ENCODE measurements around the gene C11orf71. TPM values are rescaled to one million over a fixed set of nuclear protein-coding genes. Genes with fewer than 3 reads are reported as not detected.
A peak's percentile ranks its signal among the peaks of the same experiment; 100 is the strongest.

The C11orf71 gene
- total RNA-seq, 1 experiment from 2014 or later = 4.3 TPM

DNA sequence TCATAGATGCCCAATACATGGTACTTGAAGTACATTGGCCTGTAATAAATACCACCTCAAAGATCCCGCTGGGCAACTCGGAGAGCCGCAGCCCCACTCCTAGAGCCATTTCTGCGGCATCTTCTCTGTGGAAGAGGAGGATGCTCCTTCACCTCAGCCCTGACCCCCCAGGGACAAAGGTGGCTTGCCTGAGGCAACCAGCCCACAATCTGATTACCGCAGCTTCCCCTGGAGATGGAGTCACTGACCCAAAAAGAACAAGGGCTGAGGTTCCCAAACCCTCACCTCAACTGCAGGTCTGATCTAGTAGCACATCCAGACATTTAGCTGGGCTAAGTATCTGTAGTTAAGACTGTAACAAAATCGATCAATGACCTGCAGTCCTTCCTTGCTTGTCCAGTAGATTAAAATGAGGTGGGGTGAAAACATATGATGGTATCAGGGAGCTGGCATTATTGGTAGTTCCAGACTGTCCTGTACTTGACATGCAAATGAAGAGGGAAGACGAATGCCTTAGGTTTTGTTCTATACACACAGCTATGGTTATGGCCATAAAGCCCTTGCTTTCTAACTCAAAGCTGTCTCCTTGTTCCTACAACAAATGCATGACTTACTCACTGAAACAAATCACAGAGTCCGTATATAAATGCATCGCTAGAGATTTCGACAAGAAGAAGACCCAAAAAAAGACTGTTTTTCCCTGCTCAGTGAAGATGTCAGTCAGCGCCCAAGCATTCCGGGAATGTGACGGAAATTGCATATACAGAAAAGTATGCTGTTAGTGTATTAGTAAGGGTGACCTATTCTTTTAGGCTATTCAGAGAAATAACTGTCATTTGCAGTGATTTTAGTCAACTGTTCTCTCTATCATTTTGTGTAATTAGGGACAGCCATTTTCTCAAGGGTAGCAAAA lies 33.7 kb downstream of the C11orf71 start:
- intact Hi-C loops (cut with micrococcal nuclease) = no loop called here

More for the DNA sequence above, 33.7 kb downstream of the C11orf71 start:
- H3K27me3 ChIP-seq (ENCODE audit: insufficient read depth, low read length) = peaks cover 27% of the 10 kb centered on the region
- no peaks in the 10 kb centered on the region for H3K9me3 ChIP-seq (ENCODE audit: control insufficient read depth in 1 of 2, insufficient read depth in 1 of 2, low read depth in 1 of 2, low read length in 2 of 2)
- BruUV-seq (replicated peaks) = no TSS peak
- no peaks in the 10 kb centered on the region; the same call in 1 of the 2 replicates for H3K9me2 ChIP-seq (ENCODE audit: insufficient read depth)
- no peaks in the 10 kb centered on the region for H3K36me3 ChIP-seq (ENCODE audit: control insufficient read depth in 1 of 2, insufficient read depth in 2 of 2, low read length in 2 of 2)
- ATAC-seq (peak; percentile 61), DNase-seq (ENCODE audit: low read depth, low spot score) (no peak)
- peak overlapping the region; percentile 28 for H3K4me2 ChIP-seq (ENCODE audit: low read length)
- ChIA-PET POLR2A (no interaction called here), RAD21 (ENCODE audit: low non-redundant PET in 1 of 2, low total read pairs in 2 of 2, uncharacterized antibody in 2 of 2, unreplicated experiment in 2 of 2) (no interaction called here), CTCF (no interaction called here)
- no peaks in the 10 kb centered on the region for H4K20me1 ChIP-seq (ENCODE audit: insufficient read depth)
- peaks cover 0 to 14% of the 10 kb centered on the region in 2 experiments; a peak in 2 of 4 replicates for H3K4me1 ChIP-seq (ENCODE audit: control insufficient read depth in 1 of 2, insufficient read depth in 2 of 2, low read length in 2 of 2)
- H3K9ac ChIP-seq (ENCODE audit: low read length) = no peak overlapping the region
- H3K79me2 ChIP-seq (ENCODE audit: insufficient read depth, low read length) = no peaks in the 10 kb centered on the region
- H3K4me3 ChIP-seq (replicated peaks in 1 of 2; ENCODE audit: low read depth in 1 of 2, low read length in 2 of 2) = no peak overlapping the region
- TF ChIP-seq SRF (IDR thresholded peaks at IDR 0.05; ENCODE audit: low read depth) = no peak
- no peak for TF ChIP-seq POLR2A (IDR thresholded peaks at IDR 0.05; ENCODE audit: borderline replicate concordance, extremely low read depth, insufficient read depth, insufficient read length)
- TF ChIP-seq, protein P1, sequence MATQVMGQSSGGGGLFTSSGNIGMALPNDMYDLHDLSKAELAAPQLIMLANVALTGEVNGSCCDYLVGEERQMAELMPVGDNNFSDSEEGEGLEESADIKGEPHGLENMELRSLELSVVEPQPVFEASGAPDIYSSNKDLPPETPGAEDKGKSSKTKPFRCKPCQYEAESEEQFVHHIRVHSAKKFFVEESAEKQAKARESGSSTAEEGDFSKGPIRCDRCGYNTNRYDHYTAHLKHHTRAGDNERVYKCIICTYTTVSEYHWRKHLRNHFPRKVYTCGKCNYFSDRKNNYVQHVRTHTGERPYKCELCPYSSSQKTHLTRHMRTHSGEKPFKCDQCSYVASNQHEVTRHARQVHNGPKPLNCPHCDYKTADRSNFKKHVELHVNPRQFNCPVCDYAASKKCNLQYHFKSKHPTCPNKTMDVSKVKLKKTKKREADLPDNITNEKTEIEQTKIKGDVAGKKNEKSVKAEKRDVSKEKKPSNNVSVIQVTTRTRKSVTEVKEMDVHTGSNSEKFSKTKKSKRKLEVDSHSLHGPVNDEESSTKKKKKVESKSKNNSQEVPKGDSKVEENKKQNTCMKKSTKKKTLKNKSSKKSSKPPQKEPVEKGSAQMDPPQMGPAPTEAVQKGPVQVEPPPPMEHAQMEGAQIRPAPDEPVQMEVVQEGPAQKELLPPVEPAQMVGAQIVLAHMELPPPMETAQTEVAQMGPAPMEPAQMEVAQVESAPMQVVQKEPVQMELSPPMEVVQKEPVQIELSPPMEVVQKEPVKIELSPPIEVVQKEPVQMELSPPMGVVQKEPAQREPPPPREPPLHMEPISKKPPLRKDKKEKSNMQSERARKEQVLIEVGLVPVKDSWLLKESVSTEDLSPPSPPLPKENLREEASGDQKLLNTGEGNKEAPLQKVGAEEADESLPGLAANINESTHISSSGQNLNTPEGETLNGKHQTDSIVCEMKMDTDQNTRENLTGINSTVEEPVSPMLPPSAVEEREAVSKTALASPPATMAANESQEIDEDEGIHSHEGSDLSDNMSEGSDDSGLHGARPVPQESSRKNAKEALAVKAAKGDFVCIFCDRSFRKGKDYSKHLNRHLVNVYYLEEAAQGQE (IDR thresholded peaks at IDR 0.05; ENCODE audit: low read depth) = no peak
- no peak for TF ChIP-seq ZNF274 (IDR thresholded peaks at IDR 0.05; ENCODE audit: low read depth, low read length)
- TF ChIP-seq SIN3A (IDR thresholded peaks at IDR 0.05; ENCODE audit: low read depth) = no peak
- no peak for TF ChIP-seq ELF1 (IDR thresholded peaks at IDR 0.05; ENCODE audit: borderline replicate concordance, low read depth)
- no peak for TF ChIP-seq ZFX (IDR thresholded peaks at IDR 0.05)
- TF ChIP-seq EZH2phosphoT487 (IDR thresholded peaks at IDR 0.05; ENCODE audit: borderline replicate concordance) = no peak
- TF ChIP-seq JUND (IDR thresholded peaks at IDR 0.05) = no peak
- no peak for TF ChIP-seq TCF7L2 (IDR thresholded peaks at IDR 0.05; ENCODE audit: borderline replicate concordance, extremely low read depth, insufficient read depth, insufficient read length)
- no peak overlapping the region for H2AFZ ChIP-seq (ENCODE audit: low read depth, low read length, poor library complexity, severe bottlenecking)
- H3K27ac ChIP-seq (ENCODE audit: low read depth, low read length) = no peak overlapping the region

Measured in HCT116 (cell line).